KMS-11 (cell line): ENCODE measurements around the gene GINS2.

ENCODE experiments used
- H2AFZ ChIP-seq: fragments of 200-600 bp; sonication (generic); 2 replicates; pipeline ENCODE4 v1.6.1; 2016; ENCODE audit warnings: antibody characterized with exemption, mixed run types, low read depth
- H3K27ac ChIP-seq: fragments of 200-600 bp; sonication (generic); 2 replicates; pipeline ENCODE4 v1.6.1; 2016; ENCODE audit warnings: mild to moderate bottlenecking, mixed run types
- H3K27me3 ChIP-seq: fragments of 200-600 bp; sonication (generic); 2 replicates; pipeline ENCODE4 v1.6.1; 2017; ENCODE audit warnings: mild to moderate bottlenecking, low read depth, mixed run types, moderate library complexity; ENCODE audit not compliant: insufficient read depth
- H3K36me3 ChIP-seq: fragments of 200-600 bp; sonication (generic); 2 replicates; pipeline ENCODE4 v1.6.1; 2017; ENCODE audit warnings: mild to moderate bottlenecking, mixed run types; ENCODE audit not compliant: insufficient read depth
- H3K4me1 ChIP-seq: fragments of 200-600 bp; sonication (generic); 2 replicates; pipeline ENCODE4 v1.6.1; 2016; ENCODE audit warnings: mild to moderate bottlenecking, low read depth, mixed run types; ENCODE audit not compliant: poor library complexity, severe bottlenecking
- H3K4me2 ChIP-seq: fragments of 200-600 bp; sonication (generic); 2 replicates; pipeline ENCODE4 v1.7.0; 2016; ENCODE audit warnings: mild to moderate bottlenecking, mixed run types
- H3K4me3 ChIP-seq: fragments of 200-600 bp; sonication (generic); IDR thresholded peaks from 2 replicates; pipeline ENCODE4 v1.6.1; 2017; ENCODE audit warnings: low read depth, low read length, mixed read lengths; ENCODE audit not compliant: insufficient read depth
- H3K79me2 ChIP-seq: fragments of 200-600 bp; sonication (generic); 2 replicates; pipeline ENCODE4 v1.6.1; 2016; ENCODE audit warnings: low read depth, mixed run types; ENCODE audit not compliant: insufficient read depth
- H3K9ac ChIP-seq: fragments of 200-600 bp; sonication (generic); 2 replicates; pipeline ENCODE4 v1.6.1; 2016; ENCODE audit warnings: mild to moderate bottlenecking, mixed run types
- H4K20me1 ChIP-seq: fragments of 200-600 bp; sonication (generic); 2 replicates; pipeline ENCODE4 v1.6.1; 2016; ENCODE audit warnings: mild to moderate bottlenecking, mixed run types; ENCODE audit not compliant: insufficient read depth
- CTCF ChIP-seq: fragments of 200-600 bp; sonication (generic); conservative IDR thresholded peaks from 2 replicates; pipeline ENCODE4 v1.6.1; 2017; ENCODE audit warnings: low read depth, mild to moderate bottlenecking, antibody characterized with exemption, low read length, moderate library complexity, mixed read lengths

Gene GINS2

GRCh38 chr16:85710732-85711131 lies 22.0 kb upstream of the GINS2 start:
- Histone ChIP-seq H4K20me1 (no peaks in the 10 kb centered on the region), H3K27ac (no peak overlapping the region), H3K27me3 (peaks cover 61% of the 10 kb centered on the region), H3K4me1 (peaks cover 7% of the 10 kb centered on the region), H3K79me2 (no peaks in the 10 kb centered on the region), H2AFZ (no peak overlapping the region), H3K4me3 (no peak overlapping the region), H3K4me2 (no peak overlapping the region), H3K36me3 (no peaks in the 10 kb centered on the region), H3K9ac (no peak overlapping the region)
- no peak for TF ChIP-seq CTCF

GRCh38 chr16:85709766-85710585 lies 21.2 kb upstream of the GINS2 start:
- no peak overlapping the region for H3K4me2 ChIP-seq
- no peaks in the 10 kb centered on the region for H3K36me3 ChIP-seq
- no peak for TF ChIP-seq CTCF

GRCh38 chr16:85708338-85708737 lies 19.6 kb upstream of the GINS2 start:
- no peaks in the 10 kb centered on the region for H3K36me3 ChIP-seq
- peaks cover 46% of the 10 kb centered on the region for H3K27me3 ChIP-seq
- no peaks in the 10 kb centered on the region for H3K4me1 ChIP-seq
- no peak overlapping the region for H3K9ac ChIP-seq
- no peak overlapping the region for H3K27ac ChIP-seq
- TF ChIP-seq CTCF = no peak
- H2AFZ ChIP-seq = no peak overlapping the region
- no peaks in the 10 kb centered on the region for H4K20me1 ChIP-seq
- H3K79me2 ChIP-seq = no peaks in the 10 kb centered on the region
- no peak overlapping the region for H3K4me2 ChIP-seq
- no peak overlapping the region for H3K4me3 ChIP-seq

More at GRCh38 chr16:85709766-85710585, 21.2 kb upstream of the GINS2 start:
- Histone ChIP-seq H3K27me3 (peaks cover 57% of the 10 kb centered on the region), H2AFZ (no peak overlapping the region), H3K4me1 (no peaks in the 10 kb centered on the region), H4K20me1 (no peaks in the 10 kb centered on the region), H3K4me3 (no peak overlapping the region), H3K27ac (no peak overlapping the region), H3K79me2 (no peaks in the 10 kb centered on the region), H3K9ac (no peak overlapping the region)

- H3K27ac ChIP-seq = no peak overlapping the region
- H4K20me1 ChIP-seq = no peaks in the 10 kb centered on the region
- no peak for TF ChIP-seq CTCF
- H2AFZ ChIP-seq = no peak overlapping the region
- H3K36me3 ChIP-seq = no peaks in the 10 kb centered on the region
- H3K9ac ChIP-seq = no peak overlapping the region
- H3K27me3 ChIP-seq = peaks cover 46% of the 10 kb centered on the region
- no peaks in the 10 kb centered on the region for H3K79me2 ChIP-seq
- H3K4me3 ChIP-seq = no peak overlapping the region
- no peaks in the 10 kb centered on the region for H3K4me1 ChIP-seq
- H3K4me2 ChIP-seq = no peak overlapping the region
Observed at GRCh38 chr16:85707528-85708095, 18.9 kb upstream of the GINS2 start.
